ENCODE data around the gene KRTAP4-1. TPM values are rescaled to one million over a fixed set of nuclear protein-coding genes. Genes with fewer than 3 reads are reported as not detected.
A peak's percentile ranks its signal among the peaks of the same experiment; 100 is the strongest.

KRTAP4-1 gene
- total and polyA plus RNA-seq, 9 of the 15 experiments (the other 6 are each of a cell fraction or from before 2014, with no cell fraction given), result not detected

- H4K20me1 ChIP-seq (replicated peaks; ENCODE audit: control insufficient read depth, insufficient read depth, low read length), result no peaks in the 10 kb centered on the region
- DNase-seq (ENCODE audit: extremely low read depth in 1 of 4, low spot score in 3 of 4) (no peak), FAIRE-seq (no peak), ATAC-seq (no peak)
- H3K27me3 ChIP-seq (ENCODE audit: control insufficient read depth in 2 of 2, insufficient read depth in 2 of 2, low read length in 2 of 2), result no peaks in the 10 kb centered on the region
- intact Hi-C loops (cut with micrococcal nuclease), result no loop called here
- H3K27ac ChIP-seq (ENCODE audit: extremely low read depth, low read depth, low read length), result no peak overlapping the region
- H3K4me2 ChIP-seq (ENCODE audit: insufficient read depth, low read length), result no peak overlapping the region
- TF ChIP-seq ZNF232 (CRISPR knock-in tag; IDR thresholded peaks at IDR 0.05) (no peak), HNRNPK (IDR thresholded peaks at IDR 0.05; ENCODE audit: low read depth, low read length, poor library complexity, severe bottlenecking) (peak; percentile 39)
- H2AFZ ChIP-seq (ENCODE audit: low read depth, low read length), result no peak overlapping the region
- CTCF ChIA-PET (ENCODE audit: low intra/inter-chr PET ratio), result no interaction called here
- H3K4me1 ChIP-seq (replicated peaks in 1 of 2; ENCODE audit: control insufficient read depth in 2 of 2, insufficient read depth in 2 of 2, low read length in 2 of 2), result no peaks in the 10 kb centered on the region
- no peak overlapping the region for H3K4me3 ChIP-seq
- H3K9me3 ChIP-seq (replicated peaks; ENCODE audit: control insufficient read depth, insufficient read depth, low read depth, low read length), result no peaks in the 10 kb centered on the region
- 4% methylated on average over 2 of the region's 2 CpGs for WGBS (ENCODE audit: insufficient coverage, low coverage, missing lambda C conversion rate)
- in situ Hi-C loops (cut with MboI), result no loop called here
- H3K79me2 ChIP-seq (ENCODE audit: control insufficient read depth, insufficient read depth, low read length), result no peaks in the 10 kb centered on the region
- no peak overlapping the region for H3K9ac ChIP-seq (ENCODE audit: insufficient read depth in 1 of 2, low read depth in 2 of 2, low read length in 2 of 2)
- POLR2A ChIA-PET, result no interaction called here
- H3K9me1 ChIP-seq (ENCODE audit: control insufficient read depth, insufficient read depth, low read length), result no peaks in the 10 kb centered on the region
- BruUV-seq (replicated peaks), result no TSS peak
- H3K36me3 ChIP-seq (ENCODE audit: control insufficient read depth, insufficient read depth, low read length), result no peaks in the 10 kb centered on the region
Measured at GRCh38 chr17:41147531-41148204, 37.0 kb downstream of the KRTAP4-1 start.

- intact Hi-C loops (cut with micrococcal nuclease), result no loop called here
- Histone ChIP-seq H2AFZ (ENCODE audit: low read depth, low read length) (no peak overlapping the region), H3K79me2 (ENCODE audit: control insufficient read depth, insufficient read depth, low read length) (no peaks in the 10 kb centered on the region), H3K36me3 (ENCODE audit: control insufficient read depth, insufficient read depth, low read length) (no peaks in the 10 kb centered on the region), H3K9ac (ENCODE audit: insufficient read depth in 1 of 2, low read depth in 2 of 2, low read length in 2 of 2) (no peak overlapping the region), H3K4me3 (no peak overlapping the region), H3K27me3 (ENCODE audit: control insufficient read depth in 2 of 2, insufficient read depth in 2 of 2, low read length in 2 of 2) (no peaks in the 10 kb centered on the region), H3K4me1 (replicated peaks in 1 of 2; ENCODE audit: control insufficient read depth in 2 of 2, insufficient read depth in 2 of 2, low read length in 2 of 2) (no peaks in the 10 kb centered on the region), H4K20me1 (replicated peaks; ENCODE audit: control insufficient read depth, insufficient read depth, low read length) (no peaks in the 10 kb centered on the region), H3K4me2 (ENCODE audit: insufficient read depth, low read length) (no peak overlapping the region), H3K9me1 (ENCODE audit: control insufficient read depth, insufficient read depth, low read length) (no peaks in the 10 kb centered on the region), H3K27ac (ENCODE audit: extremely low read depth, low read depth, low read length) (no peak overlapping the region), H3K9me3 (replicated peaks; ENCODE audit: control insufficient read depth, insufficient read depth, low read depth, low read length) (no peaks in the 10 kb centered on the region)
- DNase-seq (ENCODE audit: extremely low read depth in 1 of 4, low spot score in 3 of 4) (no peak), ATAC-seq (no peak), FAIRE-seq (no peak)
- no TSS peak for BruUV-seq (replicated peaks)
- in situ Hi-C loops (cut with MboI), result no loop called here
- 0% methylated on average over 2 of the region's 2 CpGs for WGBS (ENCODE audit: insufficient coverage, low coverage, missing lambda C conversion rate)
- CTCF ChIA-PET (ENCODE audit: low intra/inter-chr PET ratio), result no interaction called here
- POLR2A ChIA-PET, result no interaction called here
- TF ChIP-seq KLF1 (tag; IDR thresholded peaks at IDR 0.05) (no peak), ZNF239 (CRISPR knock-in tag; IDR thresholded peaks at IDR 0.05) (no peak), MYC (IDR thresholded peaks at IDR 0.05; ENCODE audit: low read depth, low read length) (no peak), MYC (CRISPR knock-in tag; IDR thresholded peaks at IDR 0.05; ENCODE audit: borderline replicate concordance, low read depth) (no peak), HNRNPK (IDR thresholded peaks at IDR 0.05; ENCODE audit: low read depth, low read length, poor library complexity, severe bottlenecking) (no peak), ZHX1 (conservative IDR thresholded peaks at IDR 0.05; ENCODE audit: low read length) (no peak), MYNN (IDR thresholded peaks at IDR 0.05) (no peak), MYNN (CRISPR knock-in tag; IDR thresholded peaks at IDR 0.05) (no peak)
Measured at GRCh38 chr17:41145261-41145660, 39.5 kb downstream of the KRTAP4-1 start.

Data from K562 (cell line).